Uterus (tissue), 2 donors: ENCODE data around the gene ZSWIM1.
A peak's percentile ranks its signal among the peaks of the same experiment; 100 is the strongest.

Experiments used
- POLR2A ChIP-seq, 2 donors: fragments of 450-650 bp; IDR thresholded peaks; one replicate each; pipeline ENCODE4 v1.6.1; 2016; ENCODE audit warnings: antibody characterized with exemption in 2 of 2, mild to moderate bottlenecking in 1 of 2, moderate library complexity in 1 of 2
- TF ChIP-seq, protein P1 (sequence below), 4 experiments: fragments of 200-600 bp in 2 of 4; fragments of 450-650 bp in 2 of 4; sonication (generic) in 2 of 4; IDR thresholded peaks; one replicate each; pipeline ENCODE4 v1.5.1; 2016 to 2019; ENCODE audit warnings: antibody characterized with exemption in 4 of 4, mild to moderate bottlenecking in 2 of 4, moderate library complexity in 1 of 4

DNA sequence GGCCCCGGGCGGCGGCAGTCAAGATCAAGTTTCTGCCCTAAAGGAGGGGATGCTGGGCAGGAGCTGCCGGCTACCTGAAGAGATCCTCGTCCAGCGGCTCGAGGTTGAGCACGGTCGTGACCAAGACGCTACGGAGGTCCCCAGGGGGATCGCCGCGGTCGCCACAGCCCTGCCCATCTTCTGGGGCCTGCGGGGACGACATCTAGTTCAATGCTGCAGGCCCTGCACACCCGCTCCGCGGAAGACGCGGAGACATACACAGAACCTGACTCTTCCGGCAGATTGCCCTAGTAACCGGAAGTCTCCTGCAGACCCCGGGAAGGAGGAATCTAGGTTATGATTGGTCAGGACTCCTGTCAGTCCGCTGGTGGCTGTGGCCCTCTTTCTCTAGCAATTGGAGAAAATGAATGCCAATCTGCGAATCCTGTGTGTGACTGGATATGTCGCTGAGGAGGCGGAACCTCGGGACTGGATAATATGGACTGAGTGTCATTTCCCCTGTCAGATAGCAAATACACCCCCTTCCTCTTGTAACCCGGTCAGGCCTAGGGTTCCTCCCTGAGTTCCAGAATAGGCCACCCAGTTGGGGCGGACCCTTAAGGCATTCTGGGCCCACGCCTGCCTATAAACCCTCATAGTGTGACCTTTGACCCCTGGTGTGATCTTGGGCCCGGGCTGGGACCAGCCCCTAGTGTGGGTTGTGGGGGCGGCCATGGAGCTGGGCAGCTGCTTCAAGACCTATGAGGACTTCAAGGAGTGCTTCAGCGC lies 23.7 kb upstream of the ZSWIM1 start, which contains the start of the genes ACOT8 and ZSWIM3:
- TF ChIP-seq POLR2A (IDR thresholded peaks at IDR 0.05) = peak; percentile 41 to 70
- TF ChIP-seq, protein P1, sequence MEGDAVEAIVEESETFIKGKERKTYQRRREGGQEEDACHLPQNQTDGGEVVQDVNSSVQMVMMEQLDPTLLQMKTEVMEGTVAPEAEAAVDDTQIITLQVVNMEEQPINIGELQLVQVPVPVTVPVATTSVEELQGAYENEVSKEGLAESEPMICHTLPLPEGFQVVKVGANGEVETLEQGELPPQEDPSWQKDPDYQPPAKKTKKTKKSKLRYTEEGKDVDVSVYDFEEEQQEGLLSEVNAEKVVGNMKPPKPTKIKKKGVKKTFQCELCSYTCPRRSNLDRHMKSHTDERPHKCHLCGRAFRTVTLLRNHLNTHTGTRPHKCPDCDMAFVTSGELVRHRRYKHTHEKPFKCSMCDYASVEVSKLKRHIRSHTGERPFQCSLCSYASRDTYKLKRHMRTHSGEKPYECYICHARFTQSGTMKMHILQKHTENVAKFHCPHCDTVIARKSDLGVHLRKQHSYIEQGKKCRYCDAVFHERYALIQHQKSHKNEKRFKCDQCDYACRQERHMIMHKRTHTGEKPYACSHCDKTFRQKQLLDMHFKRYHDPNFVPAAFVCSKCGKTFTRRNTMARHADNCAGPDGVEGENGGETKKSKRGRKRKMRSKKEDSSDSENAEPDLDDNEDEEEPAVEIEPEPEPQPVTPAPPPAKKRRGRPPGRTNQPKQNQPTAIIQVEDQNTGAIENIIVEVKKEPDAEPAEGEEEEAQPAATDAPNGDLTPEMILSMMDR (IDR thresholded peaks at IDR 0.05) = peak in 1 of 4 experiments; percentile 21
